Karpas-422 (cell line): ENCODE data around the gene ZNF74. TPM values are rescaled to one million over a fixed set of nuclear protein-coding genes. Genes with fewer than 3 reads are reported as not detected.
"Not testable (repeated sequence)": the region's sequence is repeated elsewhere in the genome, so short reads cannot be mapped to it uniquely, and the experiment has no call there.

ENCODE experiments used
- DNase-seq: peaks from one replicate; pipeline ENCODE4 v3.0.0-alpha.2; 2015
- H2AFZ ChIP-seq: fragments of 200-600 bp; sonication (generic); 2 replicates; pipeline ENCODE4 v1.6.1; 2014; ENCODE audit warnings: antibody characterized with exemption, low read length, mixed read lengths
- H3K27ac ChIP-seq: fragments of 200-600 bp; sonication (generic); 2 replicates; pipeline ENCODE4 v1.5.1; 2014; ENCODE audit warnings: mild to moderate bottlenecking, low read length, moderate library complexity
- H3K27me3 ChIP-seq: fragments of 200-600 bp; sonication (generic); 2 replicates; pipeline ENCODE4 v1.6.1; 2014; ENCODE audit warnings: low read length, mixed read lengths
- H3K36me3 ChIP-seq: fragments of 200-600 bp; sonication (generic); 2 replicates; pipeline ENCODE4 v1.6.1; 2014; ENCODE audit warnings: low read length, mixed read lengths; ENCODE audit not compliant: insufficient read depth
- H3K4me1 ChIP-seq: fragments of 200-600 bp; sonication (generic); 2 replicates; pipeline ENCODE4 v1.6.1; 2014; ENCODE audit warnings: mild to moderate bottlenecking, low read length, mixed read lengths
- H3K4me2 ChIP-seq: fragments of 200-600 bp; sonication (generic); 2 replicates; pipeline ENCODE4 v1.6.1; 2014; ENCODE audit warnings: low read length, low read depth, mild to moderate bottlenecking; ENCODE audit not compliant: poor library complexity, severe bottlenecking
- H3K4me3 ChIP-seq: fragments of 200-600 bp; sonication (generic); 2 replicates; pipeline ENCODE4 v1.5.1; 2014; ENCODE audit warnings: mild to moderate bottlenecking, antibody characterized with exemption, low read length, mixed read lengths
- H3K79me2 ChIP-seq: fragments of 200-600 bp; sonication (generic); 2 replicates; pipeline ENCODE4 v1.6.1; 2014; ENCODE audit warnings: mild to moderate bottlenecking, low read length, mixed read lengths
- H3K9ac ChIP-seq: fragments of 200-600 bp; sonication (generic); 2 replicates; pipeline ENCODE4 v1.6.0; 2014; ENCODE audit warnings: low read length
- H3K9me2 ChIP-seq: fragments of 200-600 bp; sonication (generic), shearing (Covaris generic); replicated peaks from 2 replicates; pipeline ENCODE4 v1.6.0; 2014; ENCODE audit warnings: mild to moderate bottlenecking, low read length, moderate library complexity; ENCODE audit not compliant: insufficient read depth
- H3K9me3 ChIP-seq: fragments of 300-700, 200-600 bp; sonication (generic); 2 replicates; pipeline ENCODE4 v1.6.1; 2014; ENCODE audit warnings: low read length, mixed read lengths
- H4K20me1 ChIP-seq: fragments of 200-600 bp; sonication (generic); 2 replicates; pipeline ENCODE4 v1.6.1; 2014; ENCODE audit warnings: mild to moderate bottlenecking, antibody characterized with exemption, low read length, low read depth; ENCODE audit not compliant: insufficient read depth
- total RNA-seq: library from RNA; depleted of rRNA; stranded (reverse); fragments of >200 nt; shearing (Covaris generic); gene quantifications from 2 replicates; pipeline ENCODE4 v1.2.3, GENCODE V29; 2014; ENCODE audit warnings: low replicate concordance; rRNA removed

The ZNF74 gene
- not detected in 2 replicates for total RNA-seq

GRCh38 chr22:20393705-20394476, at the start of gene ZNF74:
ZNF74 (plus strand) TSS chr22:20394151; CDS start chr22:20394629, 478 bp downstream.
- Histone ChIP-seq H3K79me2 (no peaks in the 10 kb centered on the region), H3K4me3 (no peak within 1 kb of the TSS), H3K27ac (no peak within 1 kb of the TSS), H4K20me1 (no peaks in the 10 kb centered on the region), H2AFZ (no peak within 1 kb of the TSS), H3K27me3 (no peaks in the 10 kb centered on the region), H3K9ac (no peak within 1 kb of the TSS), H3K9me2 (no peaks in the 10 kb centered on the region), H3K4me2 (no peak within 1 kb of the TSS), H3K36me3 (no peaks in the 10 kb centered on the region), H3K9me3 (no peaks in the 10 kb centered on the region), H3K4me1 (no peaks in the 10 kb centered on the region)
- no peak for DNase-seq

DNA sequence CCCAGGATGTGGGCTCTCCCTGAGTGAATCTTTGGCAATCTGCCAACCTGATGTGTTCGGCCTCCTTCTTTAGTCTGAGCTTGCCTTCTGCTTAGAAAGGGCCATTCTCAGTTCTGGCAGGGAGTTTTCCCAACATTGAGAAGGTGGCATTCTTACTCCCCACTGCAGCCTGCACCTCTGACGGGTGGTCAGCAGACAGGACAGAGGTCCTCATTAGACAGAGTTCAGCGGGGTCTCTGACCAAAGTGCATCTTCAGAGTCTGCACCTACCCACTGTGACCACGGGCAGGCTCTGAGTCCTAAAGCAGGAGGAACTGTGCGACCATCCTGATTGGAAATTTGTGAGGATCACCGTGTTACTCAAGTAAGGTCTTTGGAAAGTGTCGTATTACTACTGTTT, 47.4 kb upstream of the ZNF74 start:
- not testable (repeated sequence) for H3K4me3 ChIP-seq, H3K9ac ChIP-seq, H3K4me1 ChIP-seq, H3K79me2 ChIP-seq, DNase-seq, H3K4me2 ChIP-seq, H3K9me3 ChIP-seq, H2AFZ ChIP-seq, H3K9me2 ChIP-seq, H3K27ac ChIP-seq, H3K36me3 ChIP-seq, H3K27me3 ChIP-seq, H4K20me1 ChIP-seq

- not testable (repeated sequence) for H4K20me1 ChIP-seq, H3K9me3 ChIP-seq, H3K27me3 ChIP-seq, H3K4me3 ChIP-seq, H2AFZ ChIP-seq, DNase-seq, H3K9ac ChIP-seq, H3K9me2 ChIP-seq, H3K4me2 ChIP-seq, H3K79me2 ChIP-seq, H3K36me3 ChIP-seq, H3K4me1 ChIP-seq, H3K27ac ChIP-seq
Observed at GRCh38 chr22:20352536-20352935, 41.4 kb upstream of the ZNF74 start.

DNA sequence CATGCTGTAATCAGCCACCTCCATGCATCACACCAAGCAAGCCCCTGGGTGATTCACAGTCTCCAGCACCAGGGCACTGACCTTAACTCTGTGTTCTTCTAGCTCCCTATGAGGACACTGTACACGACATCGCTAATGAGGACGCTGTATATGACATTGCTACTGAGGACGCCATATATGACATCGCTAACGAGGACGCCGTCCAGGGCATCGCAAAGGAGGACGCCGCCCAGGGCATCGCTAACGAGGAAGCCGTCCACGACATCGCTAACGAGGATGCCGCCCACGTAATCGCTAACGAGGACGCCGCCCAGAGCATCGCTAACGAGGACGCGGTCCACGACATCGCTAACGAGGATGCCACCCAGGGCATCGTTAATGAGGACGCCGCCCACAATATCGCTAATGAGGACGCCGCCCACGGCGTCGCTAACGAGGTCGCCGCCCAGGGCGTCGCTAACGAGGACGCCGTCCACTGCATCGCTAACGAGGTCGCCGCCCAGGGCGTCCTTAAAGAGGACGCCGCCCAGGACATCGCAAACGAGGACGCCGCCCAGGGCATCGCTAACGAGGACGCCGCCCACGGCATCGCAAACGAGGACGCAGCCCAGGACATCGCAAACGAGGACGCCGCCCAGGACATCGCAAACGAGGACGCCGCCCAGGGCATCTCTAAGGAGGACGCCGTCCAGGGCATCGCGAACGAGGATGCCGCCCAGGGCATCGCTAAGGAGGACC, 39.5 kb upstream of the ZNF74 start:
- H3K4me1 ChIP-seq, result no peaks in the 10 kb centered on the region
- no peaks in the 10 kb centered on the region for H4K20me1 ChIP-seq
- no peaks in the 10 kb centered on the region for H3K36me3 ChIP-seq
- no peak overlapping the region for H2AFZ ChIP-seq
- DNase-seq, result no peak
- H3K27ac ChIP-seq, result no peak overlapping the region
- no peaks in the 10 kb centered on the region for H3K9me3 ChIP-seq
- H3K9me2 ChIP-seq, result no peaks in the 10 kb centered on the region
- H3K4me2 ChIP-seq, result no peak overlapping the region
- no peak overlapping the region for H3K9ac ChIP-seq
- no peaks in the 10 kb centered on the region for H3K79me2 ChIP-seq
- no peaks in the 10 kb centered on the region for H3K27me3 ChIP-seq
- no peak overlapping the region for H3K4me3 ChIP-seq

- not testable (repeated sequence) for H4K20me1 ChIP-seq, H3K9ac ChIP-seq, H3K36me3 ChIP-seq, H3K79me2 ChIP-seq, DNase-seq, H3K9me3 ChIP-seq, H3K27me3 ChIP-seq, H3K9me2 ChIP-seq, H2AFZ ChIP-seq, H3K27ac ChIP-seq, H3K4me3 ChIP-seq, H3K4me1 ChIP-seq, H3K4me2 ChIP-seq
Observed at GRCh38 chr22:20355939-20356636, 37.9 kb upstream of the ZNF74 start.

- not testable (repeated sequence) for H3K27ac ChIP-seq, H3K36me3 ChIP-seq, H3K79me2 ChIP-seq, H2AFZ ChIP-seq, H3K27me3 ChIP-seq, H3K4me3 ChIP-seq, H3K9me3 ChIP-seq, H3K4me1 ChIP-seq, H3K9me2 ChIP-seq, H3K4me2 ChIP-seq, DNase-seq, H4K20me1 ChIP-seq, H3K9ac ChIP-seq
Observed at GRCh38 chr22:20356906-20357305, 37.0 kb upstream of the ZNF74 start.

GRCh38 chr22:20357967-20358366, 36.0 kb upstream of the ZNF74 start:
- H3K4me1 ChIP-seq, H2AFZ ChIP-seq, H3K9me3 ChIP-seq, H3K9me2 ChIP-seq, H3K27me3 ChIP-seq, H3K79me2 ChIP-seq, H3K9ac ChIP-seq, DNase-seq, H3K27ac ChIP-seq, H4K20me1 ChIP-seq, H3K4me3 ChIP-seq, H3K4me2 ChIP-seq, H3K36me3 ChIP-seq: not testable (repeated sequence)

DNA sequence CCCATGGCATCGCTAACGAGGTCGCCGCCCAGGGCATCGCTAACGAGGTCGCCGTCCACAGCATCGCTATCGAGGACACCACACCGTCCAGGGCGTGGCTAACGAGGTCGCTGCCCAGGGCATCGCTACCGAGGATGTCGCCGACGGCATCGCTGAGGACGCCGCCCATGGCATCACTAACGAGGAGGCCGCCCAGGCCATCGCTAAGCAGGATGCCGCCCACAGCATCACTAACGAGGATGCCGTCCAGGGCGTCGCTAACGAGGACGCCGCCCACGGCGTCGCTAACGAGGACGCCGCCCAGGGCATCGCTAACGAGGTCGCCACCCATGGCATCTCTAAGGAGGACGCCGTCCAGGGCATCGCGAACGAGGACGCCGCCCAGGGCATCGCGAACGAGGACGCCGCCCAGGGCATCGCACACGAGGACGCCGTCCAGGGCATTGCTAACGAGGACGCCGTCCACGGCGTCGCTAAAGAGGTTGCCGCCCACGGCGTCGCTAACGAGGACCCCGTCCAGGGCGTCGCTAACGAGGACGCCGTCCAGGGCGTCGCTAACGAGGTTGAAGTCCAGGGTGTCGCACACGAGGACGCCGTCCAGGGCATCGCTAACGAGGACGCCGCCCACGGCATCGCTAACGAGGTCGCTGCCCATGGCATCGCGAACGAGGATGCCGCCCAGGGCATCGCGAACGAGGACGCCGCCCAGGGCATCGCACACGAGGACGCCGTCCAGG, 35.3 kb upstream of the ZNF74 start:
- not testable (repeated sequence) for H4K20me1 ChIP-seq, H3K27me3 ChIP-seq, H3K9ac ChIP-seq, H3K27ac ChIP-seq, DNase-seq, H3K9me3 ChIP-seq, H2AFZ ChIP-seq, H3K9me2 ChIP-seq, H3K4me3 ChIP-seq, H3K36me3 ChIP-seq, H3K4me2 ChIP-seq, H3K4me1 ChIP-seq, H3K79me2 ChIP-seq
